CD4-positive, alpha-beta T cell treated with Interleukin-17A for 1 hour (primary cell): ENCODE measurements around the gene C6orf132.

Source experiments
- DNase-seq: peaks from one replicate; pipeline ENCODE4 v3.0.0-alpha.2; 2020

Gene C6orf132

DNA sequence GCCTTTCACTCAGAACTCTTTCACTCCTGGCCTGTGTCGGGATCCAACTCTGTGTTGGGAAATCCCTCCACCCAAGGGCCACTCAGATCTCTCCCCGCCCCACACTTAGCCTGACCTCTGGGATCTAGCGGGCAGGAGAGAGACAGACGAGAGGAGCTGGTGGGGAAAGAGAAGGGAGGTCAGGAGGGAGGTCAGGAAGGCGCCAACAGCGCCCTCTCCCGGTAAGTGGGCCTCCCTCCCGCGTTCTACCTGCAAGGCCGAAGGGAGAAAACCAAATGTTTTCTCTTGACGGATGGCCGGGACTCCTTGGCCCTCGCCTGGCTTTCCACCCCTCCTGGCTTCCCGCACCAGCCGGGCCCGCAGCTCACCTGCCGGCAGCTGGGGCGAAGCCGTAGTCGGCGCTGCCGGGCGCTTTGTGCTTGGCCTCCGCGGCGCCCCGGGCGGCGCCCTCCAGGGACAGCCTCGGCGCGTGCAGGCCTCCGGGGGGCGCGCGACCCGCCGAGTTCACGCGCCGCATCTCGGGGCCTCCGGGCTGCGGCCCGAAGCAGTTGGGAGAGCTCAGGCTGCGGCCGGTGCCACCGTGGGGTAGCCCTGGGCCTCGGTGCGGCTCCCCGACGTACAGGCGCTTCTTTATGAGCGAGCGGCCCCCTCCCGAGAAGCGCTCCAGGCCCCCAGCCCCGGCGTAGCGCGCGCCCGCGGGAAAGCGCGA, 38.2 kb downstream of the C6orf132 start:
- peak; percentile 76 for DNase-seq

DNA sequence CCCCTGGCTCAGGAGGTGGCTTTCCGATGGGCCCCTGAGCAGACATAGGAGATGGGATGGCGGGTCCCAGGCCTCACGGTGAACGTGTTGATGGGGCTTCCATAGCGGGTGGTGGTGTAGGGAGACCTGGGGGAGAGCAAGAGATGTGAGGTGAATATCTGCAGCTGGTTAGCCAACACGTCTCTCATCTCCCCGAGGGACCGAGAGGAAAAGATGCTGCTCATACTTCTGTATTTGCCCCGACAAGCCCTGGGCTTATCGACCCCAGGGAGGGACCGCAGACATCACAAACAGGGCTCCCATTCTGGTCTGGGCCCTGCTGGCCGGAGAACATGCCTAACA, 38.7 kb downstream of the C6orf132 start:
- no peak for DNase-seq

DNA sequence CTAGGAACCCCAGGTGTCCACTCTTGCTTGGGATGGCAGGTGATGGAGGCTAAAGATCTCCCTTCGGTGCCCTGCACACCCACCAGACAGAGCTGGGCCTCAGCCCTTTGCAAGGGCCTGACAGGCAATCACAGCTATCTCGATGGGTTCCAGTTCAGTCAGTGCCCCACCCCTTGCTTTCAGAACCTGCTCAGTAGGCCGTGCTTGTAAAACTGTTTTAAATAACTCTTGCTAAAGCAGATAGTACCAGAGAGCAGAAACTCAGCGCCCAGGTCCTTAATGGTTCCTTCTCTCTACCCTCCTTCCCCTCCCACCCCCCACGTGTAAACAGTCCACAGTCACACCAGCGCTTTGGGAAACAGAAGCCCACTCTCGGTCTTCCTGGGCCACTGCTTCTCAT, 39.2 kb downstream of the C6orf132 start:
- no peak for DNase-seq

DNA sequence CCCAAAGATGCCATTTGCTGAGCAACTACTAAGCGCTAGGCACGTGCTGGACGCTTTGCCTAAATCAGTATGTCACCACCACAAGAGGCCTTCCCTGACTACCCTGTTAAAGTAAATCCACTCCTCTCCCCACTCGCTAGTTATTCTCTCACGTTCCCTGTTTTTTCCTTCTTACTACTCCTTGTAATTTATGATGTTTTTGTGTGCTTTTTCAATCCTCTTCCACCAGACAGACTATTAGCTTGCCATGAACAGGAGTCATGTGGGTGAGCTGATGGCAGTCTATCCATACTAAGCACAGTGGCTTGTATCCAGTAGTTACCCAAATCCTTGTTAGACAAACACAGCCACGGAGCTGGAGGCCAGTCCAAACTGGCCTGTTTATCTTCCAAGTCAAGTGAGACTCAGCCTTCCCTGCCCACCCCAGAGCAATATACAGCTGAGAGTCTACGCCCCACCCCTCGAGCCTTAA, 41.2 kb downstream of the C6orf132 start:
- DNase-seq, result no peak

DNA sequence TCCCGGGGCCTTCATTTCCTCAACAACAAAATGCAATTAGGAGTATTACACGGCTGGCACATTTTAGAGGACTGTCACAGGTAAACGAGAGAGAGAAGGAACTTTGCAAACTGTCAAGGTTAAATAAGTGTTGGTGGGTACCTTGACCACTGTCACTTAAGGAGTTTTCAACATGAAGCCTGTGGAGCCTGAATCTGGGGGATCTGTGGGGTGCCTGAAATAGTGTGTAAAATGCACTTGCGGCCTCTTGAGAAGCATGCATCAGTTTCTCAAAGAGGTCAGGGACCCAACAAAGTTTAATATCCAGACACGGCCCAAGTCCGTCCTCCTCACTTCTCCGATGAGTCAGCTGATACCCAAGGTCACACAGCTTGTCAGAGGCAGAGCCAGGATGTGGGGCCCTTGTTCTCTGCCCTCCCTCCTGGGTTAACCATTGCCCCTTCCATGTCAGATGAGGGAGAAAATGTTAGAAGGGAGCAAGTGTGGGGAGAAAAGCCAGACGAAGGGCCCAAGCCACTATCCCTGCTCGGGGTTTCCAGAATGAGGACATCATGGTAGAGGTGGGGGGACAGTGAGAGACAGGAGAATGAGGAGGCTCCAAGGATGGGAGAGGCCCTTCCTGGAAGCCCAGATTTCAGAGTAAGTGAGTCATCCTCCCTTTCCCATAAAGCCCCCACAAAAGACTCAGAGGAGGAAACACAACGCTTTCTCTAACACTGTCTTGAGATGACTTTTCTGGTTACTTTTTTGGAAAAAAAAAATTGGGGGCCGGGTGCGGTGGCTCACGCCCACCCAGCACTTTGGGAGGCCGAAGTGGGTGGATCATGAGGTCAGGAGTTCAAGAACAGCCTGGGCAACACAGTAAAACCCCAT, 42.2 kb downstream of the C6orf132 start:
- no peak for DNase-seq

DNA sequence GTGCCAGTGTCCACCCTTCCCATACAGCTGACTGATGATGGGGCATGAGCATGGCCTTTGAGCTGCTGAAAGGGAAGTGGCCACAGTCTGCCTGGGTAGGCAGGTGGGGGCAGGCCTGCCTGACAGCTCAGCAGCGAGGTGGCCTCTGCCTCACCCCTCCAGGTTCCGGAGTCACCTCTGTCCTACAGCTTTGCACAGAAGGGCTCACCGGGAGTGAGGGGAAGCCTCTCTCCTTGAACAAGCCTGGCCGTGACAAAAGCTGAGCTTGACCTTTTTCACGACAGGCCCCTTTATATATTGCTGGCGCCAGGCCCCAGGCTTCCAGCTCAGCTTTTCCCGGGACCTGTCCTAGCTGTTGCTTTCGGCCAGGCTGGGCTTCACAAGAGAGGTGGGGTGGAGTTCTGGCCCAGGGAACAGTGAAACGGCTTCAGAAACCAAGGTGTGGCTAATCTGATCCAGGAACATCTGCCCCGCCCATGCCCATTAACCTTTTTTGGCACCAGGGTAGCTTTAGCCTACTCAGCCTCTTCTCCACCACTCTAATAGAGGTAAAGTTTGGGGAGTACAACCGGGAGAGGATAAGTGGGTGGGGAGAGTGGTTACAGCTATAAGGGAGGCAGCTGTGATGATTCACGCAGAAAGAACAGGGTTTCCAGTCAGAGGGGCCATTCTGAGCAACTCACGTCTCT, 42.9 kb downstream of the C6orf132 start:
- DNase-seq, result no peak

DNA sequence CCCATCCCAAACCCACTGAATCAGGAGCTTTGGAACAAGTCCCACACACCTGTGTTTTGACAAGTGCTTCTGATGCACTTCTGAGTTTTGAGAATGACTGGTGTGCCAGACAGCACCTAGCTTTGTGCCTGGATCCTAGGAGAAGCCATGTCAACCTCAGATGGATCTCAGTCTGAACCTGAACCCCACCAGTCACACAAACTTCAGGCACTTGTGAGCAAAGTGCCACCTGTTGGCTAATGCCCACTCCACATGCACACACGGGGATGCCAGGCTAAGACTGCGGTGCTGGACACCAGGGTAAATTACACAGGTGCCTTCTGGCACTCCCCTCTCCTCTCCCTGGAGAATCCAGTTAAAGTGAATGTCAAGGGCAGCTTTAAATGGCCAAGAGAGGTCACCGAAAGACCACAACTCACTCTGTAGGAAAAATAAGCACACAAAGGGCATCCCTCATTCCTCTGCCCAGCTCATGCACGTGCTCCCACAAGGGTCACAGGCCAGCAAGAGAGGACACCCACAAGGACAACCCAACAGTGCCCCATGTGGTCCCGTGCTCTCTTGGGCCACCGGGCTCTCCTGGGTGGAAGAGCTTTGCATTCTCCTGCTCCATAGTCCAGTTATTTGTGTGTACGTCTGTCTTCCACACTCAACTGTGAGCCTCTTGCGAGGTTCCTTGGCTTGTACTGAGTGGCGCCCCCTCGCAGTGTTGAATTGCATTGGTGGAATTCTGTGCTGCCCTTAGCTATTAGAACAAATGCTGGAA, 46.5 kb downstream of the C6orf132 start:
- DNase-seq, result no peak

DNA sequence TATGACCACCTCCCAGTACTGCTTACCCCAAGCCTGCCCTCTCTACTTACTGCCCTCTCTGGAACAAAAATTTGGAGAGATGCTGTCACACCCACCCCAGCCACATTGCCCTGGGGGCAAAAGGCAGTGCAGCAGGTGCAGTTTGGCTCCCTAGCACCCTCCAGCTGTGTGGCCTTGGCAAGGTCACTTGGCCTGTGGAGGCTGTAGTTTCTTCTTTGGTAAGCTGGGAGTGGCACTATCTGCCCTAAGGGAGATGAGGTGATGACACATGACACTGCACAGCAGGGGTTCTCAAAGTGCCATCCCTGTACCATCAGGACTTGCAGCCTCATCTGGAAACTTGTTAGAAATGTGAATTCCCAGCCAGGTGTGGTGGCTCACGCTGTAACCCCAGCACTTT, 47.3 kb downstream of the C6orf132 start:
- no peak for DNase-seq

DNA sequence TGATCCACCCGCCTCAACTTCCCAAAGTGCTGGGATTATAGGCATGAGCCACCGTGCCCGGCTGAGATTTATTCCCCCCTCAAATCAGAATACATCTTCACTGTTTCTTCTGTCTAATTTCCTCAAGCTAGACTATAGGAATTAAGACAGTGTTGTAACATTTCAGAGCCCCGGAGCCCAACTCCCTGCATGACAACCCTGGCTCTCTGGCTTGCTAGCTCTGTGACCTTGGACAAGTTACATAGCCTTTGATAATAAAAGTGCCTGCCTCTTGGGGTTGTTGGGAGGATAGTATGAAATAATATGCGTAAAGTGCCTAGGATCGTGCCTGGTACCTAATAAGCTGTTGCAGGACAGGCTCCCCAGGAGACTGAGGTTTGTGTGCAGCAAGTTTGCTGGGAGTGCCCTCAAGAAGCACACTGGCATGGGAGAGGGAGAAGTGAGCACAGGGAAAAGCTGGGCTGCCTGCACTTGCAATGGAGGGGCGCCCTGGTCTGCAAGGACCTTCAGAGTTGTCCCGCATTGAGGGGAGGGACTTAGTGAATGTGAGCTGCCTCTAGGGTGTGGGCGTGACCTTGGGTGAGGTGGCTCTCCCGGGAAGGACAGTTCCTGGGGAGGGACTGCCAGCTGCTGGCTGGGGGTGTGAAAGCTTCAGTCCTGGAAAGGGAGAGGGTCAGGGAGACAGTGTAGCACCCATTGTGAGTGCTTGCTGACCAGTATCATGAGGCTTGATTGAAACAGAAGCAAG, 48.7 kb downstream of the C6orf132 start:
- no peak for DNase-seq

DNA sequence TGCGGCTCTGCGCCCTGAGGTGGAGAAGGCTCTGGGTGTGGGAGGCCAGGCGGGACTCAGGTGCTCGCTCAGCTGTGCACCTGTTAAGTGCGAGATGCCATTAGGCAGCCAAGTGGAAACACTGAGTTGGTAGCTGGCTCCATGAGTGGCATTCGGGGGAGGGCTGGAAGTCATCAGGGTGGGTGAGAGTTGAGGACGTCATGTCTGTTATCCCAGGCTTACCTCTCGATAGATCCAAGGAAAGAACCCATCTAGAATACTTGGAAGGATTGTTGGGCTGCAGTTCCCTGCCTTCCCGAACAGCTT, 50.7 kb downstream of the C6orf132 start:
- DNase-seq, result no peak

DNA sequence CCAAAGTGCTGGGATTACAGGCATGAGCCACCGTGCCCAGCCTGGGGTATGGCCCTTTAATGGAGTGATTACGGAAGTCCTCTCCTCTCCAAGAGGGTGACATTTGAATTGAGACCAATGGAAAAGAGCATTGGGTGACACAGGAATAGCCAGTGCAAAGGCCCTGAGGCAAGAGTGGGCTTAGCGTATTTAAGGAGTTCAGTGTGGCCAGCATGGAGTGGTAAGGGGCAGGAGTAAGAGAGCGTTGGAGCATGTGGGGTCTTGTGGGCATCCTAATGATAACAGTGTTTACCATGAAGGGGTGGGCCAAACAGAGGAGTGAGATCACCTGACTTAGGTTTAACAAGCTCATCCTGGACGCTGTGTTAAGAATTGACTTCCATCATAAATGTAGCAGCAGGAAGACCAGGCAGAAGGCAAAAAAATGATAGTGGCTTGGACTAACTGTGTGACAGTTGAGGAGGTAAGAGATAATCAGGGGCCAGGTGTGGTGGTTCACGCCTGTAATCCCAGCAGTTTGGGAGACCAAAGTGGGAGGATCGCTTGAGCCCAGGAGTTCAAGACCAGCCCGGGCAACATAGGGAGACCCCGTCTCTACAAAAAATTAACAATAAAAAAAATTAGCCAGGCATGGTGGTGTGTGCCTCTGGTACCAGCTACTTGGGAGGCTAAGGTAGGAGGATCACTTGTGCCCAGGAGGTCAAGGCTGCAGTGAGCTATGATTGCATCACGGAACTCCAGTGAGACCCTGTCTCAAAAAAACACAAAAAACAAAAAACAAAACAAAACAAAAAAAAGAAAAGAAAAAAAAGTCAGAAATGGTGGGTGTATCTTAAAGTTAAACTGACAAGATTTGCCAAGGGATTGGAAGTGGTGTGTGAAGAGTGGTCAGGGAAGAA, 51.4 kb downstream of the C6orf132 start:
- no peak for DNase-seq

DNA sequence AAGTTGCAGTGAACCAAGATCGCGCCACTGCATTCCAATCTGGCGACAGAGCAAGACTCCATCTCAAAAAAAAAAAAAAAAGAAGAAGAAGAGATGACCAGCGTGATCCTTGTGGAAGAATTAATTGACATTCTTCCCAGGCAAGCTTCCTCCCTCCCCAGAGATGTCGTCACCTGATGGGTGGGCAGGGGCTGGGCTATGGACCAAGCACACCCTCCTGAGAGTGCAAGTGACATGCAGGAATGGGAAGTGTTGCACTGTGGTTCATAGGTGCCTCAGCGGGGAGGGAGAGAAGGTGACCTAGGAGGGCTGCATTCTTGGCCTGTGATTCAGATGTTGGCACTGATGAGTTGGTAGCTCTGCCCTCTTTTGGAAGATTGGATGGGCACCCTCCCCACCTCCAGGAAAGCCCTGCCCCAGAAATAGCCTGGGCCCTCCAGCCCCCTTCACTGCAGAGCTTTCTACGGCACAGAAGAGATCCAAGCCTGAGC, 54.3 kb downstream of the C6orf132 start:
- DNase-seq, result no peak

DNA sequence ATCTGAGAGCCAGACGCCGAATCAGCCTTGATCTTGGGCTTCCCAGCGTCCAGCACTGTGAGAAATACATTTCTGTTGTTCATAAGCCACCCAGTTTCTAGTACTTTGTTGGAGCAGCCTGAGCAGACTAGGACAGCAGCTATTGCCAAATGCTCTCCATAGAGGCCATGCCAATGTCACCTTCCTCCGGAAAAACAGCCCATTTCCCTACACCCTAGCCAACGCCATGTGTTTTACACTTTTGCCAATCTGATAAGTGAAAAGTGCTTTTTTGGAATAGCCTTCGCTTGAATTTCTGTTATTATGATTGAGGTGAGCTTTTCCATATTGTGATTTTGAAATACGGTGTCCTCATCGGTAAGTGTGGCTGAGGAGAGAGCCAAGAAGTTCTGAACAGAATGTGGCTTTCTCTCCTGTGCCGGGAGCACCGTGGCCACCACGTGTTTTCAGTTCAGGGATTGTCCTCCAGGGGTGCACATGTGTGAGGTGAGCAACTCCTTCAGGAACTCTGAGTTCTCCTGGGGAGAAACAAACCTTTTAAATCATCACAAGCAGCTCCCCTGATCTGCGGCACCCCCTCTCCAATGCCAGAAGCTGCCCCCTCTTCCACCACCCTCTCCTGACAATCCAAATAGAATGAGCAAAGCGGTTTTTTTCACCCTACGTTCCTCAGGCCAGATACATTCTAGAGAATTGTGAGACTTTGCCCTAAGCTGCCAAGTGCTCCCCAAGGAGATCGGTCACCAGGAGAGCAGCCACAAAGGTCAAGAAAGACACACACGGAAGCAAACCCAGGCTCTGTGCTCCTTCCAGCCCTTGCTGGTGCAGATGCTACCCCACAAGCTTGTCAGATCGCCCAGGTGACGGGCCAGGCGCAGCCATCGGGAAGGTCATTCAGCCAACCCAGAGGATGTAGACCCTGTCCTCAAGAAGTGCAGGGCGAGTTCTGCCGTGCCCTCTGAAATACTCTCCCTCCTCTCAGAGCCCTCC, 56.1 kb downstream of the C6orf132 start:
- no peak for DNase-seq

DNA sequence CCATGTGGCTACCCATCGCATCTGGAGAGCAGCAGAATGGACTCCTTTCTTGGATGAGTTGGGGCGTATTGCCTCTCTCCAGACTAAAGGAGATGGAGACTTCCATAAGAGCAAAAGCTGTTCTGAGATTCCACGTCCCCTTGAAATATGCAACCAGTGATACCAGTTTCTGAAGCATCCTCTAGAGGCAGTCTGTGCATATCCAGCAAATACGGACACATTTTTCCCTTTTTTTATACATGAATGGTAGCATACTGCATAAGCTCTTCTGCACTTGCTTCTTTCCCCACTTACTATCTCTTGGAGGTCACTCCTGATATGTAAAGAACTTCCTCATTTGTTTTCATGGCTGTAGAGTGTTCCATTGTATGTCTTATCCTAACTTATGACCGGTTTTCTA, 57.5 kb downstream of the C6orf132 start:
- no peak for DNase-seq

DNA sequence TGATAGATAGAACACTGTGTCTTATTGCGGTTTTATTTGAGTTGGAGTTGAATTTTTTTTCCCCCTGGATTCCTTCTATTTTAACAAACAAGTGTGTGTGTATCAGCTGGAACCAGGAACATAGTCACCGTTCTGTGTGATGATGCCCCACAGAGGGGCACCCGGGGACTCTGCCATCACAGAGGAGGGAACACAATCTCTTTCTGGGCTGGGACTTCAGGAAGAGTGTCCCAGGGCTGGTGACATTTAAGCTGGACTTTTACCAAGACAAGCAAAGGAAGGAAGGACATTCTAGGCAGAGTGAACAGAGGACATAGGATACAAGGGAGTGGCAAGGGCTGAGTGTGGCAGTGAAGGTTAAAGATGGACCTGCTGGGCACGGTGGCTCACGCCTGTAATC, 58.9 kb downstream of the C6orf132 start:
- DNase-seq, result no peak

DNA sequence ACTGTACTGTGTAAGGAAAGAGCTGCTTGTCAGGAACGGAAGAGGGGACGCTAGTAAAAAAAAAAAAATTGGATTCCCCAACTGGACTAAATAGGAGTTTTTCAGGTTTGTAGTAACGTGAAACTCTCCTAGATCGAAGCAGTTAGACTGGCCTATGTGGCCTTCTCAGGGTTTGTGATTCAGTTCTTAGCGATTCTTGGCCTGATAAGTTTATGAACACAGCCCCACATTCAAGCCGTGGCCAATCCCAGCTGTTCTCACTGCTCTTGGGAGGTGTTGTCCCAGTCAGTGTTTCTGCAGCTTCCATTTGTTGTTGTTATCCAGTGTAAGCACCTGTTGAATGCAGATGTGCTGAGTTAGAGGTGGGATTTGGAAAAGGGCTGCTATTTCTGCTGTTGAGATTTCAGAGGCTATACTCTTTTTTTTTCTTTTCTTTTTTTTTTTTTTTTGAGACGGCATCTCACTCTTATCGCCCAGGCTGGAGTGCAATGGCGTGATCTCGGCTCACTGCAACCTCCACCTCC, 62.4 kb downstream of the C6orf132 start:
- no peak for DNase-seq

DNA sequence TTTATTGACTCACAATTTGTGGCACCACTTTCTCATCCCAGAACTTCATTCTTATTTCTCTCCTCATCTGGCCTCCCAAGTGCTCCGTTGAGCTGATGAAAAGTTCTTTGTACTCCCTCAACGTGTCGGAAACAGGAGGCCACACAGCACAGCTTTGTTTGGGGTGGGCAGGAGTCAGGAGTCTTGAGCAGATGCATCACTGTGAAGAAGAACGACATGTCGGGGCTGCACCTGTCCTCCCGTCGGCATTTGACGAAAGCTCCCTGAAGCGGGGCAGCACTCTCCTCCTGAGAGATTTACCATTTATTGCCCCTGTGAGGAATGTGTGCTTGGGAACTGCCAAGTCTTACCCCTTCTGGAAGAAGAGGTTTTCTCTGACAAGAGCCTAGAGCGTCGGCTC, 64.0 kb downstream of the C6orf132 start:
- DNase-seq, result no peak

DNA sequence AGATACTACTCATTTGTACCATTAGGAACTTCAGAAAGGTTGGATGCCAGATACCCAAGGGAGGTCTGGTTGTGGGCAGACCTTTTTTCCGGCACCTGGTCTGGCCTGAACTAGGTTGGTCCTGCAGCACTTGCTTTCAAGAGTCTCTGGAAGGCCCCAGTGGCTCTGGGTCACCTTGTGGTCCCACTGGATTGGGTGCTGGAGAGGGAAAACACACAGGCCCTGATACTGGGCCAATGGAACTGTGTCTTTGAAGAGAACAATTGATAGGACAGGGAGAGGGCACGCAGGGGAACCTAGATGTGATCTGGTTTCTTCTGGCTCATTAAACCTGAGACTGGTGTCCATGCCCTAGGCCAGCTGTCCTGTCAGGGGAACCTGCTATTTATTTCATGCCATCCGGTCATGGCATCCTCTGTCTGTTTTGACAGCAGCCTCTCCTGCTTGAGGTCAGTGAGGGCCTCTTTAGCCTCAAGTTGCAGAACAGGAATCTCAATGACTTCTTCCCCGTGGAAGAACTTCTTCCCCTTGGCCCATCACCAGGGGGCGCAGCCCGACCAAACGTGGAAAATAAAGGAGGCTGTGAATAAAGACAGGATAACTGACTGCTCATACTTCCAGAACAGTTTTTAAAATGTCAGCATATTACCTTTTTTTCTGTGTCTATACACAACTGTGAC, 67.1 kb downstream of the C6orf132 start:
- DNase-seq, result peak; percentile 45

DNA sequence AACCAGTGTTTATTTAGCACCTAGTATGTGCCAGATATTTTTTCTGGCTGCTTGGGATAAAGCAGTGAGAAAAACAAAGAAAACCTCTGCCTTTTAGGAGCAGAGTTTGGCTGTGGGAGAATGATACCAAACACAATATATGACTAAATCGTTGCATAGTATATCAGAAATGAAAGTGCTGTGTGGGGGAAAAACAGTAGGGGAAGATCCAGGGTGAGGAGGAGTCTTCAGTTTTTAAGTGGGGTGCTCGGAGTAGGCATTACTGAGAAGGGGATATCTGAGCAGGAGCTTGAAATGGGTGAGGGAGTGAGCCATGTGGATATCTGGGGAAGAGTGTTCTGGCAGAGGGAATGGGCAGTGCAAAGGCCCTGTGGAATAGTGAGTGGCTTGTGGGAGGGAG, 69.1 kb downstream of the C6orf132 start:
- DNase-seq, result no peak
